ENCODE data around the gene MS4A7.

MS4A7 gene

DNA sequence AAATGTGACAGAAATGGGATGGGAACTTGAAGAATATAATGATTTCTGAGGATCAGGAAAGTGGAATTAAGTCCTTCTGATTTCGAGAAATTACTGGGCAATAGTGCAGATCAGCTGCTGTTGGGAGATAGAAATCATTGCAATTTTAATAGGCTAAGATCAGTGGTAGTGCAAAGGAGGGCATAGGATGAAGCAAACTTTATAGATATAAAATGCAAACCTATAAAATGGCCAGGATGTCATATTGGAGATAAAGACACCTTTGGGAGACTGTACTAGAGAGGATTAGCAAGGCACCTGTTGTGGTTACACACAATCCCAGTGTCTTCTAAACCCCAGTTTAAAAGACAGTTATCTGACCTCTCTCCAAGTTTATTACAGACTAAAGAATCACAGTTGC, 6.5 kb upstream of the MS4A7 start:
- no peak for DNase-seq

DNA sequence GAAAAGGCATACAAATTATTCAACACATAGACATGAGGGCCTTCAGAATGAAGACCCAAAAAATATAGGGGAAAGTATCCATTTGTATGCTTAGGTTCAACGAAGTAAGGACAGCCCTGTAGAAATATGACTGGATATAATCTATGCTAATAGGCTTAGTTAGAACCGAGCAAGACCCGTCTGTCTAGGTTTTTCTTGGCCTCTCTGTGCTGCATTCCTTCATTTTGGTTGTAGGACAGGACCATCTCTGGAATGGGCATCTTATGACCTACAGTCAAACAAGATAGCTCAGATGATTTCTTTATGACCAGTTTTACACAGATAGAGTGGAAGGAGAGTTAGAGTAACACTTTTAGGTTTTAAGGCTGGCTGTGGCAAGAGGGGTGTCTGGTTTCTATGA, 5.6 kb upstream of the MS4A7 start:
- DNase-seq: no peak

DNA sequence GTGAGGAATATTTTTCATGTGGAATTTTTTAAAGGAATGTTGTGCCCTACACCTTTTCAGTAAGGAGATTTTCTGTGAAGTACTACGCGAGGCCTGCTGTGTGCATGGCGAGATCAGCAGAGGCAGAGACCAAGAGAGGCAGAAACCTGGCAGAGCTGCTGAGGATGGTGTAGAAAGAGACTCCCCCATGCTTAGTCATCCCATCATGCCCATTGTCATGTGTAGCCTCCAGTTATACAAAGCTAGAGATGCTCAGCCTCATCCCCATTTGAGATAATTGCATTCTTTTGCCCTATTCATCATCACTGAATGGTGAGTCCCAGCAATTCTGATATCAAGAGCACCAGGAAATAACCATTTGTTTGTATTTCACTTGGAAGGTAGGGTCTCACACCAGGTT, 3.0 kb upstream of the MS4A7 start:
- DNase-seq: no peak

GRCh38 chr11:60376601-60377000, 1.7 kb upstream of the MS4A7 start:
- DNase-seq: no peak

DNA sequence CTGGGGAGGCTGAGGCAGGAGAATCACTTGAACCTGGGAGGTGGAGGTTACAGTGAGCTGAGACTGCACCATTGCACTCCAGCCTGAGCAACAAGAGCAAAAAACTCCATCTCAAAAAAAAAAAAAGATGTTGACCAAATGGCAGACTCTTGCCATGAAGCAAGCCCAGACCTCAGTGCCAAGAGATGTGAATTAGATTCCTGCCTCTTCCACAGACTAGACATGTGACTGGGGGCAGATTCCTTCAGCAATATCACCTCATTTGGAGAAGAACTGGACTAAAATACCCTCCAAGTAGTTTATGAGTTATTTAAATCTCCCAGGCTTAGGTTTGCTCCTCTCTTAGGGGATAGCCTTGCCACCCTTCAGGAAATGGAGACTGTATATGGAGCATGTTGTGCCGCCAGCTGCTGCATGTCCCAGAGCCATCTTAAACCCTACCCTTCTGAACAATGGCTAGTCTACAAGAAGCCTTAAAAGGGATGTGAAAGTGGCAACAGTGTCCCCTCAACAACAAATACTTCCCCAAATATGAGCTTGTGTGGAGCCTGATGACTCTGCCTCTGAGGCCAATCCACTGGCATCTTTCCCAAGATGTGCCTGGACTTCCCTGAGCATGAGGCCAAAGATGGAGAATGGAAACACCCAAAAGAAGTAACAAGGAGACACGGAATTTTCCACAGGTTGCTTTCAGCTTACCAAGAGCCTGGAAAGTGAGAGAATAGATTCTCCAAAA, 763 bp upstream of the MS4A7 start:
- DNase-seq: no peak

DNA sequence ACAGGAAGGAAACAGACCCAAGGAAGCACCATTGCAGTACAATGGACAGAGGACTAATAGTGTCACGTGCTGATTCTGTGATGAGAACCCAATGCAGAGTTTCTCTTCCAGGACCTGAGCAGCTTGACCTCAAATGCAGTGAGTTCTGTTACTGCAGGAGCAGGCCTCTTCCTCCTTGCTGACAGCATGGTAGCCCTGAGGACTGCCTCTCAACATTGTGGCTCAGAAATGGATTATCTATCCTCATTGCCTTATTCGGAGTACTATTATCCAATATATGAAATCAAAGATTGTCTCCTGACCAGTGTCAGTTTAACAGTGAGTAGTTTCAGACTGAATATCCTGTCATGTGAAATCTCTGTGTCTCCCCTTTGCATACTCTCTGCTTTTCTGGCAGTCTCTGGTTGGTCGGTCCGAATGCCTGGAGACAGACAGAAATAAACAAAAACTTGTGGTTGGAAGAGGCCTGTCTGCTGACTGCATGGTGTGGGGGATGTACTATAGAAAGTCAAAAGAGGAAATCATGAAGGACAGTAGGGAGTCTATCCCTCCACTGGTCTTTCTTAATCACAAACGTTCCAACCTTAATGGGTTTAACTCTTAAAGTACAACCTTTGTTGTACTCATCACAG, 11.1 kb downstream of the MS4A7 start:
- DNase-seq: no peak

DNA sequence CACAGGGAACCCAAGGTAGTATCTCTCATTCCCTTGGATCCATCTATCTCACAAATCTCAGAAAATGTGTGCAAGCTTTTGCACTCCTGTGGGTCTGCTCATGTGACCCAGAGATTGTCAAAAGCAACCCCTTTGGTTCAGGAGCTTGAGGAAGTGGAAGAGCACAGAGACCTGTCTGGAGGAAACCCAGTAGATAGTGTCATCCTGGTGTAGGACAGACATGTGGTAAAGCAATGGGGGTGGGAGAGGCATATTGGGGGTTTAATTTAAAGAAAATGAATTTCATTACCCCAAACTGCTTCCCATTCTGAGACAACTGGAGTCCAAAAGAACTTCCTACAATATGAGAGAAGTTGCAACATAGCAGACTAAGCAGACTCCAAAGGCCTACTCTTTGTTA, 12.1 kb downstream of the MS4A7 start:
- no peak for DNase-seq

GRCh38 chr11:60392361-60392760, 14.0 kb downstream of the MS4A7 start:
- no peak for DNase-seq

DNA sequence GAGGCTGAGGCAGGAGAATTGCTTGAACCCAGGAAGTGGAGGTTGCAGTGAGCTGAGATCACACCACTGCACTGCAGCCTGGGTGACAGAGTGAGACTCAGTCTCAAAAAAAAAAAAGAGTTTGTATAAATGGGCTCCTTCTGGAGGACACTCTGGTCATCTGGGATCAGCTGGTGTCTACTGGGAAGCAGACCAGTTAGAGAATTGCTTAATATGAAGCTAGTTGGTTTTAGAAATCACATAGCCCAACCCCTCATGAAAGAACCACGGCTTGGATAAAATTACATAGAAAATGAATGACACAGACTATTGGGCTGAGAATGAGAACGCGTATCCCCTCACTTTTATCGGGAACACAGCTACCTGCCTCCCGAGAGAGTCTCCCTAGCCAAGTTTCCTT, 14.7 kb downstream of the MS4A7 start:
- DNase-seq: no peak

DNA sequence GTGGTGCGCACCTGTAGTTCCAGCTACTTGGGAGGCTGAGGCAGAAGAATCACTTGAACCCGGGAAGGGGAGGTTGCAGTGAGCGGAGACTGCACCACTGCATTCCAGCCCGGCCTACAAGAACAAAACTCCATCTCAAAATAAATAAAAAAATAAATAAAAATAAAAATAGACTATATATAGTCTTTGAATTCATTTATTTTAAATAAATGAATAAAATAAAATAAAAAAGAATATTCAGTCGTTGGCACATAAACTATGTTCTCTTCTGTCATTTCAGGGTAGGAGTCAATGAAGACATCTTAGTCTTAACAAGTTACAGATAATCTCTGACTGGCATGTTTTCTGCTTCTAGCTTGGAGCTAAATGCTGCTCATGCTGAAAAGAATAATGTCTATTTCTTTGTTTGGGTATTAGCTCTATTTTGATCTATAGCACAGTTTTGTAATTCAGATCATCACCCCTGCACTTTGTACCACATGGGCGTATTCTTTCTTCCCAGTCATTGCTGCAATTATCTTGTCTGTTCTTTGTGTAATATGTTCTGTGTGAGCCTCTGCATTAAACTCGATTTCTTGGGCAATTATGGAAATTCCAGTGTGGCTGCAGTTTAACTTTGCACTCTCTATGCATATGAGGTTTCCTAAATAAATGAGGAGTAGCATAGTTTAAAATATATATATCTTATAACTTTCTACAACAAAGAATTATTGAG, 16.5 kb downstream of the MS4A7 start:
- DNase-seq: no peak

- no peak for DNase-seq
These were observed 18.1 kb downstream of the MS4A7 start, which contains the start of gene MS4A14 for GRCh38 chr11:60396382-60396781. TSS of gene MS4A14 (plus strand) at chr11:60396459. CDS start at chr11:60396579, 120 bp downstream.

- DNase-seq: no peak
These were observed 18.5 kb downstream of the MS4A7 start for GRCh38 chr11:60396799-60397198.

DNA sequence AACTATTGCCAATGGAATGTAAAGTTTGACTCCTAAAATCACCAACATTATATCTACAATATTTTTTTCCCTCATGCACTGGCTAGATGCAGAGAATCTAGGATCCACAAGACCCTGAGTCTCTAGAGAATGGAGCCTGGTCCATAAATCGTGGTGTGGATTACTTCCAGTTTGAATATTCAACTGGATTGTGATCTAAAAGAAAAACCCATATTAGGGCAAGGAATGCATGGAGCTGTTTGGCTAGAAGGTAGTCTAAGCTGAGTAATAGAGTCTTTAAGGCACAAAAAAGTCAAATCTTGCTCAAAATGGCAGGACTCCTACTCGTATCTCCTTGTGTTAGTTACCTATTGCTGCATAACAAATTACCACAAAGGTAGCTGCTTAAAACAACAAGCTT, 41.7 kb downstream of the MS4A7 start:
- DNase-seq: no peak

- no peak for DNase-seq
These were observed 44.3 kb downstream of the MS4A7 start for GRCh38 chr11:60422609-60423008.

- no peak for DNase-seq
These were observed 50.2 kb downstream of the MS4A7 start for GRCh38 chr11:60428517-60428916.

GRCh38 chr11:60429272-60429671, 50.9 kb downstream of the MS4A7 start, which contains the start of gene MS4A5:
TSS of gene MS4A5 (plus strand) at chr11:60429572. CDS start at chr11:60429675, 103 bp downstream.
- DNase-seq: no peak

- DNase-seq: no peak
These were observed 52.9 kb downstream of the MS4A7 start for GRCh38 chr11:60431251-60431650.

DNA sequence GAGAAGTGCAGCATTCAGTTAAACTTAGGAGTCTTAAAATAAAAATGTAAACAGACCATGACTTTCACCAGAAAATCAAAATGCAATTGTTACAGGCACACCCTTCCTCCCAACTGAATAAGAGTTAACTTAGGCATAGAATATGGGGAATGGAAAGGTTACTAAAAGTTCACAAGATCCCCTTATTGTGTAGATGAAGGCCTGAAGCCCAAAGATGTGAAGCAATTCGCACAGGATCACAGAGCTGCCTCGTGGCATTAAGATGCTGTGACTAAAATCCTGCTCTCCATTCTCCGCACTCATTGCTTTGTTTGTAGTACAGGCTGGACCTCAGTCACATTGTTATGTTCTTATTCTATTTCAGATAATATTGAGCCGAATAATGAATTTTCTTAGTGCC, 55.1 kb downstream of the MS4A7 start:
- no peak for DNase-seq

All from GOT3 (cell line).